PFSK-1 (cell line): ENCODE measurements around the gene PODN.

ENCODE experiments used
- FOXP2 ChIP-seq: optimal IDR thresholded peaks from 2 replicates; pipeline ENCODE3; 2011; ENCODE audit warnings: borderline replicate concordance, control low read depth, inconsistent platforms; ENCODE audit not compliant: insufficient read depth; ENCODE audit errors: extremely low read length, extremely low read depth
- POLR2AphosphoS5 ChIP-seq: IDR thresholded peaks from 2 replicates; pipeline ENCODE4 v1.6.1; 2012; ENCODE audit warnings: low read depth, mild to moderate bottlenecking, control low read depth, low read length, moderate library complexity
- REST ChIP-seq, 2 experiments: IDR thresholded peaks; 2 replicates each; pipeline versions ENCODE4 v1.6.1 to v1.8.0; 2011 to 2012; ENCODE audit warnings: low read depth in 2 of 2, low read length in 2 of 2, control low read depth in 1 of 2, inconsistent platforms in 1 of 2, mild to moderate bottlenecking in 1 of 2, moderate library complexity in 1 of 2; ENCODE audit not compliant: insufficient read depth in 1 of 2
- SIN3A ChIP-seq: IDR thresholded peaks from 2 replicates; pipeline ENCODE4 v1.6.1; 2012; ENCODE audit warnings: mild to moderate bottlenecking, low read length, moderate library complexity, borderline replicate concordance; ENCODE audit not compliant: insufficient read depth
- TAF1 ChIP-seq: IDR thresholded peaks from 2 replicates; pipeline ENCODE4 v1.6.1; 2012; ENCODE audit warnings: low read length, control low read depth, borderline replicate concordance; ENCODE audit not compliant: insufficient read depth

PODN gene

GRCh38 chr1:53128401-53128800, 66.4 kb downstream of the PODN start:
- no peak for TF ChIP-seq TAF1
- no peak for TF ChIP-seq REST (IDR thresholded peaks at IDR 0.05; ENCODE audit: insufficient read depth in 1 of 2, low read depth in 2 of 2, low read length in 2 of 2)
- TF ChIP-seq FOXP2 = no peak
- TF ChIP-seq SIN3A = no peak
- TF ChIP-seq POLR2AphosphoS5 = no peak

GRCh38 chr1:53129891-53130597, 68.0 kb downstream of the PODN start:
- TF ChIP-seq SIN3A (no peak), FOXP2 (no peak), REST (IDR thresholded peaks at IDR 0.05; ENCODE audit: insufficient read depth in 1 of 2, low read depth in 2 of 2, low read length in 2 of 2) (no peak), TAF1 (no peak), POLR2AphosphoS5 (no peak)

GRCh38 chr1:53130598-53130877, 68.5 kb downstream of the PODN start:
- TF ChIP-seq REST (IDR thresholded peaks at IDR 0.05; ENCODE audit: insufficient read depth in 1 of 2, low read depth in 2 of 2, low read length in 2 of 2) (no peak), SIN3A (no peak), TAF1 (no peak), FOXP2 (no peak), POLR2AphosphoS5 (no peak)

GRCh38 chr1:53130878-53131589, 69.0 kb downstream of the PODN start:
- no peak for TF ChIP-seq REST (IDR thresholded peaks at IDR 0.05; ENCODE audit: insufficient read depth in 1 of 2, low read depth in 2 of 2, low read length in 2 of 2)
- TF ChIP-seq FOXP2 = no peak
- TF ChIP-seq SIN3A = no peak
- TF ChIP-seq POLR2AphosphoS5 = no peak
